LNCAP (cell line): ENCODE measurements around the gene ZNF283.

Source experiments
- TF ChIP-seq, protein P1 (sequence below): fragments of 450-650 bp; IDR thresholded peaks from 2 replicates; pipeline ENCODE4 v1.5.1; 2017; ENCODE audit warnings: mild to moderate bottlenecking

Gene ZNF283

GRCh38 chr19:43790587-43790986 is 36.5 kb upstream of the ZNF283 start:
- TF ChIP-seq, protein P1, sequence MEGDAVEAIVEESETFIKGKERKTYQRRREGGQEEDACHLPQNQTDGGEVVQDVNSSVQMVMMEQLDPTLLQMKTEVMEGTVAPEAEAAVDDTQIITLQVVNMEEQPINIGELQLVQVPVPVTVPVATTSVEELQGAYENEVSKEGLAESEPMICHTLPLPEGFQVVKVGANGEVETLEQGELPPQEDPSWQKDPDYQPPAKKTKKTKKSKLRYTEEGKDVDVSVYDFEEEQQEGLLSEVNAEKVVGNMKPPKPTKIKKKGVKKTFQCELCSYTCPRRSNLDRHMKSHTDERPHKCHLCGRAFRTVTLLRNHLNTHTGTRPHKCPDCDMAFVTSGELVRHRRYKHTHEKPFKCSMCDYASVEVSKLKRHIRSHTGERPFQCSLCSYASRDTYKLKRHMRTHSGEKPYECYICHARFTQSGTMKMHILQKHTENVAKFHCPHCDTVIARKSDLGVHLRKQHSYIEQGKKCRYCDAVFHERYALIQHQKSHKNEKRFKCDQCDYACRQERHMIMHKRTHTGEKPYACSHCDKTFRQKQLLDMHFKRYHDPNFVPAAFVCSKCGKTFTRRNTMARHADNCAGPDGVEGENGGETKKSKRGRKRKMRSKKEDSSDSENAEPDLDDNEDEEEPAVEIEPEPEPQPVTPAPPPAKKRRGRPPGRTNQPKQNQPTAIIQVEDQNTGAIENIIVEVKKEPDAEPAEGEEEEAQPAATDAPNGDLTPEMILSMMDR: no peak

GRCh38 chr19:43797118-43797517 is 30.0 kb upstream of the ZNF283 start:
- TF ChIP-seq, protein P1: no peak

DNA sequence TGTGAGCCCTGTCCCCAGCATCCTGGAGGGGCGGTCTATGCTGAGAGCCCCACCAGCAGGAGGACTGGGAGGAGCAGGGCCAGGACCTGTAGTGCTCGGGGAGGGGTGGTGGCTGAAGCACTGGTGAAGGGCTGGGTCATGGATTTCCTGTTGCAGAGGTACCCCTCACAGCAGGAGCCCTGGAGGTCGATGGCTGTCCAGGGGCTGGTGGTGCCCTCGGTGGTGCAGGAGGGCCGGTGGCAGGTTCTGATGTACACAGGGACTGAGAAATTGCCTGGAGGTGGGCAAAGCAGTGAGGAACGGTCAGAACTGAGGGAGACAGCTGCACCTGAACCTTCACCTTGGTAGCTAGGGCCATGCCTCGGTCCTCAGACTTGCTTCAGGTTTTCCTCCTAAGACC is 29.6 kb upstream of the ZNF283 start:
- TF ChIP-seq, protein P1: no peak

DNA sequence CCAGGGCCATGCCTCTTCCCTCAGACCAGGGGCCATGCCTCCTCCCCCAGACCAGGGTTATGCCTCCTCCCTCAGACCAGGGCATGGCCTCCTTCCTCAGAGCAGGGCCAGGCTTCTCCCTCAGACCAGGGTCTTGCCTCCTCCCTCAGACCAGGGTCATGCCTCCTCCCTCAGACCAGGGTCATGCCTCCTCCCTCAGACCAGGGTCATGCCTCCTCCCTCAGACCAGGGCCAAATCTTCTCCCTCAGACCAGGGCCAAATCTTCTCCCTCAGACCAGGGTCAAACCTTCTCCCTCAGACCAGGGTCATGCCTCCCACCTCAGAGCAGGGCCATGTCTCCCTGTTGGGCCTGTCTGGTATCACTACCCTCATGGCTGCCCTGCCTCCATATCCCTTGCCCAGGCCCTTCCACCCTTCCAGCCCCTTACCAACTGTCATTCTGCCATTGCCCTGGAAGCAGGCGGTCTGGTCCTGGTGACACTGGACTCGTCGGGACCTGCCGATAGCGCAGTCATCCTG is 29.0 kb upstream of the ZNF283 start:
- TF ChIP-seq, protein P1: no peak

GRCh38 chr19:43798546-43799409 is 28.3 kb upstream of the ZNF283 start:
- TF ChIP-seq, protein P1: no peak

DNA sequence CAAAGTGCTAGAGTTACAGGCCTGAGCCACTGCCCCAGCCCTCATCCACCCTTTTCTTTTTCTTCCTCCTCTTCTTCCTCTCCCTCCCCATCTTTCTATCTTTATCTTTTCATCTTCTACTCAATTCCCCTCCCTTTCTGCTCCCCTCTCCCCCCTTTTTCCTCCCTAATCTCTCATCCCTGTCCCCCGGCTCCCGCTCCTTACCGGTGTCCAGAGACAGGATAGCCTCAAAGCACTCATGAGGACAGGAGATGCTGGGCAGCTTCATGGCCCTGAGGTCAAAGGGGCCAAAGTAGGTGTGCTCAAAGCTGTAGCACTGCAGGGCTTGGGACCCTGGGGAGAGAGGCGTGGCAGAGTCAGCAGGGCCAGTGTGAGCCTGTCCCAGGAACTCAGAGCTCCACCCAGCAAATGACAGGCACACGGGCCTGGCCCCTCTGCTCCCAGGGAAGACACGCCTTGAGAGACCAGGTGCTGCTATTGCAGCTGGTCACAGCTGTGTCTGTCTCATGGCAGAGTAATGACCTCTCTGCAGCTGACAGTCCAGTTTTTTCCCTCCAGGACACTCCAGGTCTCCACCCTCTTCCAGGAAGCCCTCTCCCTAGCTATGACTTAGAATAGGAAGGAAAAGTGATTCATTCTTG is 27.5 kb upstream of the ZNF283 start:
- TF ChIP-seq, protein P1: no peak

DNA sequence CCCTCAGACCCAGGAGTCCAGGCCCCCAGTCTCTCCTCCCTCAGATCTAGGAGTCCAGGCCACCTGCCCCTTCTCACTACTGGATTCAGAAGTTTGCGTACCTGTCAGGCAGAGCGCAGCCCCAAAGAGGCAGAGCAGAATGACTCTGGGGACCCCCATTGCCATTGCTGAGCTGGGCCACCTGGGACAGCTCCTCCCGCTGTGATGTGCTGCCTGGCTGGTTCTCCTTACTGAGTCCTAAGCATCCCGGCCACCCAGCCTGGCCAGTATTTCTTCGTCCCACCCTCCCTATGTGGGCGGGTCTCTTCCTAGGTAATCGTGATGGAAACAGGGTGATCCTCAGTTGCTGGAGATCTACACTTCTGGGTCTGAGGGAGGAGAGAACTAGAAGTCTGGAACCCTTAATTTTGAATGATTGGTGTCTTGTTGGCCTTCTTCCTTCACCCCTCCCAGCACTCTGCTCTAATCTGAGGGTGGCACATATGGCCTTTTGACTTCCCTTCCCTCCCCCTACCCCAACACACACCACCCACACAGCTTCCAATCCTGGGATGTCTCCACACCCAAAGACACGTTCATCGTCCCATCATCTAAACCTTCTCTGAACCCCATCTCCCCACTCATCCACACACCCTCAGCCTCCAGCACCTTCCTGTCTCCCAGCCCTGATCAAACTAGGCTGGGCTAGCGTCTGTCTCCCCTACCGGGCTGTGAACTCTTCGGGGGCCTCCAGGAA is 24.7 kb upstream of the ZNF283 start, which contains the start of gene LYPD5:
LYPD5 (minus strand) TSS at position 232 of the 736 bp plus-strand sequence; CDS start at position 165, 67 bp downstream.
- TF ChIP-seq, protein P1: no peak
